Cardiac fibroblast (primary cell): ENCODE data around the gene PREX1.

Experiments used
- DNase-seq, 2 donors: peaks; one replicate each; pipeline versions ENCODE4 v3.0.0 to v3.0.0-alpha.2; 2010; ENCODE audit warnings: low read depth in 2 of 2
- H3K4me3 ChIP-seq, 2 donors: replicated peaks in 1 of 2; 1 replicate in 1 of 2; 2 replicates in 1 of 2; pipeline ENCODE4 v1.5.1; 2011; ENCODE audit warnings: low read depth in 2 of 2, low read length in 2 of 2, mild to moderate bottlenecking in 2 of 2, moderate library complexity in 1 of 2
- CTCF ChIP-seq: IDR thresholded peaks from one replicate; pipeline ENCODE4 v1.5.1; 2011; ENCODE audit warnings: low read depth, mild to moderate bottlenecking, low read length, inconsistent platforms

PREX1 gene

GRCh38 chr20:48826069-48826468 is 1.7 kb downstream of the PREX1 start:
- H3K4me3 ChIP-seq: peak overlapping the region; percentile 79 to 91
- no peak for DNase-seq
- TF ChIP-seq CTCF: no peak

- no peak for TF ChIP-seq CTCF
- DNase-seq: no peak
- no peak overlapping the region for H3K4me3 ChIP-seq
Observed at GRCh38 chr20:48825566-48825920, 2.3 kb downstream of the PREX1 start.

GRCh38 chr20:48824830-48825565 is 2.8 kb downstream of the PREX1 start:
- no peak overlapping the region for H3K4me3 ChIP-seq
- TF ChIP-seq CTCF: no peak

GRCh38 chr20:48823960-48824498 is 3.8 kb downstream of the PREX1 start:
- H3K4me3 ChIP-seq: no peak overlapping the region
- TF ChIP-seq CTCF: no peak
- peak; percentile 33 to 95 for DNase-seq

More at GRCh38 chr20:48824830-48825565, 2.8 kb downstream of the PREX1 start:
- DNase-seq: no peak

- no peak for DNase-seq
- no peak for TF ChIP-seq CTCF
- no peak overlapping the region for H3K4me3 ChIP-seq
Observed at GRCh38 chr20:48823476-48823875, 4.3 kb downstream of the PREX1 start.

GRCh38 chr20:48822879-48823385 is 4.9 kb downstream of the PREX1 start:
- H3K4me3 ChIP-seq: no peak overlapping the region
- no peak for DNase-seq
- TF ChIP-seq CTCF: no peak

- H3K4me3 ChIP-seq: no peak overlapping the region
- no peak for DNase-seq
- no peak for TF ChIP-seq CTCF
Observed at GRCh38 chr20:48822178-48822577, 5.6 kb downstream of the PREX1 start.
